HG03520 (cell line): ENCODE measurements around the gene IFNAR2.

Source experiments
- ATAC-seq: cut with Tn5 transposase; IDR thresholded peaks from one replicate; pipeline ENCODE4 v1.9.1; 2021; ENCODE audit warnings: mild to moderate bottlenecking, moderate library complexity; ENCODE audit not compliant: unreplicated experiment

Gene IFNAR2

DNA sequence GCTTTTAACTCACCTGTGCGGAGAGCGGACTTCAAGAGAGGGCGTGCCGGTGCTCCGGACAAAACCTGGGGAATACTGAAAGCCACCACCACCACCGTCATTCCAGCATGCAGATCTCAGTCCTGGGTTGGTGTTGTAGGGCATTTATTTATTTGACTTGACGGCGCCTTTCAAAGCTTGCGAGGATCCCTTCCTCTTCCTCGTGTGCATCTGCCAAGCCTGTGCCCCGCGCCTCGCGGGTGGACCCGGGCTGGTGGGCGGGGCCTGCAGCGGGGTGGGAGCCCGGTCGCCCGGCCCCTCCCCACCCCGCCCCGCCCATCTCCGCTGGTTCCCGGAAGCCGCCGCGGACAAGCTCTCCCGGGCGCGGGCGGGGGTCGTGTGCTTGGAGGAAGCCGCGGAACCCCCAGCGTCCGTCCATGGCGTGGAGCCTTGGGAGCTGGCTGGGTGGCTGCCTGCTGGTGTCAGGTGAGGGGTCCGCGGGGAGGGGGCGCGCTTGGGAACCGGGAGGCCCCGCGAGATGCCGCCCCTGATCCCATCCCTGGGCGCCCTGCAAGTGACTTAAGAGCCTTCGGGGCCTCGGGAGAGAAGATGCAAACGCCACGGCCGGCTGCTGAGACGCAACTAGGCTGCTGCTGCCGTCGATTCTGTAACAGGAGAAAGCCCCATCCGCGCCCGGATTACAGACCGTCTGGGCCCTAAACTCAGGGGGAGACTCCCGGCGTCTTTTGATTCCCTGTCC, 36.5 kb downstream of the IFNAR2 start, which contains the start of gene IL10RB:
Gene IL10RB (plus strand): TSS at position 318 of the 739 bp plus-strand sequence. CDS start 99 bp downstream, at position 417.
- peak; percentile 35 for ATAC-seq

DNA sequence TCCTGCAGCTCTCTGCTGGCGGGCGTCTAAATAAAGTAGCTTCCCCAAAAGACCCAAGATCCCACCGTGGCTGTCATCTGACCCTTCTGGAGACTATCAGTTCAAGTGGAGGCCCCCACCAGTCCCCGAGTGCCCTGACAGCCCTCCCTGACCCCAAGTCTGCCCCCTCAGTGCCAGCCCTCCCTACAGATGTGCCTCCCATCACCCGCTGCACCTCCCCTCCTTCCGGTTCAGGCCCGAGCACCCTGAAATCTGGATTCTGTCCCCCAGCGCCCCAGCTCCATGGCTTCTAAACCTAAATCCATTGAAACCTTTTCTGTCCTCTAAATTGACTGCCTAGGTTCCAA, 37.0 kb downstream of the IFNAR2 start:
- ATAC-seq, result no peak

DNA sequence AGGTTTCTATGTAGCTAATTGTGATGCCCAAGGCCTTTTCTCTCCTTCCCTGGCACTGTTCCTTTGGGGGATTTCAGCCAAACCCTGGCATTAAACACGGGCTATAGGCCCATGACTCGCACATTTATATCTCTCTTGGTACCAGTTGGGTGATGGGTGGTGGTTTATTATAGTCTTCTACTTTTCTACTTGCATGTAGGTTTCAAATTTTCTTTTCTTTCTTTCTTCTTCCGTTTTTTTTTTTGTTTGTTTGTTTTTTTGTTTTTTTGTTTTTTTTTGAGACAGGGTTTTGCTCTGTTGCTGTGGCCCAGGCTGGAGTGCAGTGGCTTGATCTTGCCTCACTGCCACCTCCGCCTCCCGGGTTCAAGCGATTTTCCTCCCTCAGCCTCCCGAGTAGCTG, 37.5 kb downstream of the IFNAR2 start:
- no peak for ATAC-seq

DNA sequence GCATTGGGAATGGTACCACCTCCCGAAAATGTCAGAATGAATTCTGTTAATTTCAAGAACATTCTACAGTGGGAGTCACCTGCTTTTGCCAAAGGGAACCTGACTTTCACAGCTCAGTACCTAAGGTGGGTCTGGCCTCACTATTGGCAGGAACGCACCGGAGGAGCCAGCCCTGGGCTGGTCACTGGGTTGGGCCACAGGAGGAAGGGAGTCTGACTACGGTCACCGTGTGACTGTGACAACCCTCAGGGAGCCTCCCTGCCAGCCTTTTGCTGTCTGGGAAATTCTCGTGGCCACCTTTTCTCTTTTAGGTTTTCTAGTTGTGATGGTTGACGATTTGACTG, 38.6 kb downstream of the IFNAR2 start:
- no peak for ATAC-seq

DNA sequence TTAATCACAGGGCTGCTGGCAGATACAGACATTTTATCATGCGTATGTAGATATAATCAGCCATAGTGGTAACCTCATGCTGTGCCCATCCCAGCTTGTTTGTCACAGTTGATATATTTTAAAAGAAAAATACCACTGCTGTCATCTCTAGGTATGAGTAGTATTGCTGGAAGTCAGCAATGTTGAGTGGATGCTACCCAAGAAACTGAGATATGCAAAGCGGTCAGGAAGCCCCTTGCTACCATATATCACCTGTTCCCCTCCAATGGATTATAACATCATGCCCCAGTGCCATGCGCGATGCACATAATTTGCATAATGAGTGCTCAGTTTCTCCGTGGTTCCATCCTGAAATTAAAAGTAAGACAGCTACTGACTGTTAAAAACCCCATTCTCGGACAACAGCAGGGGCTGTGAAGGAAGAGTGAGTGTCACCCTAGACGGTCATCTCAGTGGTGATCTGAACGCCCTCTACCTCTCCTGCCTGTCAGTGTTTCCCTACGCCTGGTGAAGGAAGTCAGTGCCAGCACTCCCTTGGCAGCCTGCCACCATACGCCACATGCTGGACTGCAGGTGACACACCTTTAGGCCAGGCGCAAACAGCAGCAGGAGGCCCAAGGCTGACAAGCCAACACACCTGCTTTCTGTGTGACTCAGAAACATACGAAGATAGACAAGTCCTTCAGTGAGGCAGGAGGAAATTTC, 39.2 kb downstream of the IFNAR2 start:
- ATAC-seq, result peak; percentile 38

DNA sequence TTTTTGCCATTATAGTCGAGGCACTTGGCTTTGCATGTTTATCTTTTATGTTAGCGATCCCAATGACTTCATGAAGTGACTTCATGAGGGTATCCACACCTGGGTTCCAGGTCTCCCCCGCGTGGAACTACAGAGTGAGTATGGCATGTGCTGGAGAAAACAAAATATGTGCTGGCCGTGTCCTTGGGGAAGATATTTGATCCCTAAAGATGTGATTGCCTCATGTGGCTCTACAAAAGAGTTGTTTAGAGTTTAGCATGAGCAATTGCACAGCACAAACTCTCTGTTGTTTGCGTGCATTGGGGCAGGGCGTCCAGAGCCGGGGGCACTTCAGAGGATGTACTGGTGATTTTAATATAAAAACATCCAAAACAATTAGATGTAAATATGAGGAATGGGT, 41.2 kb downstream of the IFNAR2 start:
- ATAC-seq, result no peak

DNA sequence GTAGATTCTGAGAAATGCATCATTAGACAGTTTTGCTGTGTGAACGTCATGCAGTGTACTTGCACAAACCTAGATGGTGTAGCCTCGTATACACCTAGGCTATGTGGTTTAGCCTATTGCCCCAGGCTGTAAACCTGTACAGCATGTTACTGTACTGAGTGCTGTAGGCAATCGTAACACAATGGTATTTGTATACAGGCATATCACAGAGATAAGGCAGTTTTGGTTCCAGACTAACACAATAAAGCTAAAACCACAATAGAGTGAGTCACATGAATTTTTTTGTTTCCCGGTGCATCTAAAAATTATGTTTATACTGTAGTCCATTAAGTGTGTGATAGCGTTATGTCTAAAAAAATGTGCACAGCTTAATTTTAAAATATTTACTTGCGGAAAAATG, 43.3 kb downstream of the IFNAR2 start:
- no peak for ATAC-seq

DNA sequence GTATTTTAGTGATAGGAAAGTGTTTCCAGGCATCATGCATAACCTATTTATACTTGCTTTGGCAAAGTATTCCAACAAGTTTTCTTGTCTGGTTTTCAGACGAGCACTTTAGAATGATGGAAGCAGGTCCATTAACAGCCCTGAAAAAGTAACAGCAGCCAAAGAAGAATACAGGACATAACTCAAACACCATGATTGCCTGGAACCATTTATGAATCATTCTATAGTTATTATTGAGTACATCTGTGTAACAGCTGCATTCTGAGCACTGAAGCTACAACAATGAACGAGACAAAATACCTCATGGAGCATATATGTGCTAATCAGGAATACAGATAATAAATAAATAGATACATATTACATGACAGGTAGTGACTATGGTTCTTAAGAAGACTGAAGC, 49.0 kb downstream of the IFNAR2 start:
- ATAC-seq, result no peak

DNA sequence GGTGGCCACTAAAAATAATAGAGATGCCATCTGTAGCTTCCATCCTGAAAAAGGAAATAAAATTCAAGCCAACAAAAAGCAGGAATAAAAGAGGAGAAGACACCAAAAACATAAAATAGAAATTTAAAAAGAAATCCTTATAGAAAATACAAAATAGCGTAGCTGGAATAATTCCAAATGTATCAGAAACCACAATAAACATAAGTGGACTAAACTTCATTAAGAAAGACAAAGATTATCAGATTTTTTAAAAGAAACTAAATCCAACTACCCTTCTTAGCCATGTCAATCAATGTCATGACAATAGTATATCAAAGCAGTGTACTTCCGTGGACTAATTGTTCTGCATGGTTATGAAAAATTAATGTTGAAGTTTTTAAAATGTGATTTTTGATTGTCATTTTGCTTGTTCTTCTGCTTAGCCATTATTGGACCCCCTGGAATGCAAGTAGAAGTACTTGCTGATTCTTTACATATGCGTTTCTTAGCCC, 49.6 kb downstream of the IFNAR2 start:
- ATAC-seq, result no peak
